SU-DHL-6 (cell line): ENCODE results near the gene ZNF284.

Experiments used
- CTCF ChIP-seq: fragments of 200-600 bp; sonication (generic); IDR thresholded peaks from one replicate; pipeline ENCODE4 v1.5.1; 2017; ENCODE audit warnings: antibody characterized with exemption, mild to moderate bottlenecking, low read length, moderate library complexity; ENCODE audit not compliant: insufficient read depth, poor library complexity, severe bottlenecking
- EZH2phosphoT487 ChIP-seq: fragments of 200-600 bp; sonication (generic), shearing (Covaris generic); conservative IDR thresholded peaks from 2 replicates; pipeline ENCODE4 v1.6.1; 2018; ENCODE audit warnings: mild to moderate bottlenecking, antibody characterized with exemption, low read length, moderate library complexity, mixed read lengths

DNA sequence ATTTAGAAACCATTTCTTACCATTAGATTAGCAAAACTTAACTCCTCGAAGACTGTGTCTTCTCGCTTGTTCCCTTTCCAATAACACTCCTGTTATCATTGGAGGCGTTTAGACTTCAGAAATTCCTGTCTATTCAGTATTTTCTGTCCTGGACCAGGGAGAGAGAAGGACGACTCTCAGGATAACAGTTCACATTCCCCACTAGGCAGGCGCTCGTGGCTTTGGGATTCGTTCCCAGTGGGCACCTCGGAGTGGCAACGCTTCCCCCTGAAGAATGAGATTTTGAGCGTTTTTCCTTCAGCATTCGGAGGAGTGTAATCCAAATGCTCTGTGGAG is 40.8 kb downstream of the ZNF284 start:
- TF ChIP-seq CTCF, result no peak
- no peak for TF ChIP-seq EZH2phosphoT487
